HT1080 (cell line): ENCODE results near the gene FOXP1. TPM values are rescaled to one million over a fixed set of nuclear protein-coding genes. Genes with fewer than 3 reads are reported as not detected.

Experiments used
- DNase-seq: peaks from one replicate; pipeline ENCODE4 v3.0.0-alpha.2; 2015; ENCODE audit warnings: low read depth
- small RNA-seq: library from RNA; depleted of rRNA; stranded (forward); fragments of <200 nt; gene quantifications from one replicate; pipeline ENCODE3, GENCODE V24; 2014
- total RNA-seq: library from RNA; depleted of rRNA; stranded (reverse); fragments of >200 nt; shearing (Covaris generic); gene quantifications from 2 replicates; pipeline ENCODE4 v1.2.3, GENCODE V29; 2014; rRNA removed

Gene FOXP1
- total RNA-seq, 1 experiment from 2014 or later, result 65.9 TPM

DNA sequence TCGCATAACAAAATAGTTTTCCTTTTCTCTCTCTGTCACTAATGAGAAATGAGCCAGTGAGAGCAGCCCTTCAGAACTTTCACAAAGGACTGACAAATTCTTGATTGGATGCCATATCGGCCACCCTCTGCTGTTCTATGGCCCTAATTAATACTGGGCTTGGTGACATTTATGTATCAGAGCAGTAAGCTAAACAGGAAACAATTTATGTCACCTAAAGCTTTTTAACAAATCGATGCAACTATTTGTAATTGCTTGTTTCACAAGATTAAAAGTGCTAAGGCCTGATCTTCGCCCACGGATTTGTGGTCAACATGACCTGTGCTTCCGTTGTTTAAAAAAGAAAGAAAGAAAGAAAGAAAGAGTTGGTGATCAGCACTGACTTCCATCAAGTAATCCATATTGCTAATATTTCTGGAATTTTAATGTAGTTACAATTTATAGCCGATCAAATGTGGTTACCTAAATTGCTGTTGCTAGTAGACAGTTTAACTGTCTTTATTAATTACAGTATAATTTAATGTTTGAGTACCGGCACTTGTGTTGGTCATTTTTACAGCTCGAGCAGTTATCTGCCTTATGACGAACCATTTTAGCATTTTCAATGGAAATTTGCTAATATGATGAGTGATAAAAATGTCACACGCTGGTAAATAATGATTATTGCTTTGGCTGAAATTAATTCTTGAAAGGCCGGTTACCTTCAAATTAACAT is 631.3 kb downstream of the FOXP1 start:
- DNase-seq, result no peak

DNA sequence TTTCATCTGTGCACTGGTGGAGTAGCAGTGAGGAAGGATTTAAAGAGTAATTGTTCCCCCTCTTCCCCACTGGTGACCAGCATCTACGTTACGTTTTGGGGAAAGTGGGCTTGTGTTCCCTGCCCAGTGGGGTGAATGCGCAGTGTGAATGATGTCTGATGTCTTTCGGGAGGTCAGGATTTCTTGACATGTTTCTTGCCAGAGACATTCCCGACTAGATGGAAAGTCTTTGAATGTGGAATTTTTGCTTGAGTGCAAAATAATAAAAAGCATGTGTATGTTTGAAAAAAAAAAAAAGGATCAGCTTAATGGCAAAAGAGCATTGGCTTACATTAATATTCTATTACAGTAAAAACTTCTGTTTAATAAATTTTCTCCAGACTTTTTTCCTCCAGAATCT is 632.2 kb downstream of the FOXP1 start:
- no peak for DNase-seq

DNA sequence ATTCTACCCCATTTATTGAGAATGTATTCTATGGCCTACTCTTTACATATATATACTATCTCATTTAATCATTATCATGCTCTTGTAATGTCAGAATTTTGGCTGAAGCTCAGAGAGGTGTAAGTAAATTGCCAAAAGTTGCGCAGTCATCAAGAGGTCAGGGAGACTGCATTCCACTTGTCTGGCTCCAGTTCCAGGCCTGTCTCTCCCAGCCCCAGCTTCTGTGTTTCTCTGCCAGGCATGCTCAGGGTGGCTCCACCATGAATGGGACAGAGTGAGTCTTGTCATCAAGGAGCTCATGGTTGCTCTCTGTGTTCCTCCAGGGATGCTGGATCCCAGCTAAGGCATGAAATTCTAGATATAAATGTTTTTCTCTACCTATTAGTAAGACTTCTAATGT is 635.9 kb downstream of the FOXP1 start:
- no peak for DNase-seq

DNA sequence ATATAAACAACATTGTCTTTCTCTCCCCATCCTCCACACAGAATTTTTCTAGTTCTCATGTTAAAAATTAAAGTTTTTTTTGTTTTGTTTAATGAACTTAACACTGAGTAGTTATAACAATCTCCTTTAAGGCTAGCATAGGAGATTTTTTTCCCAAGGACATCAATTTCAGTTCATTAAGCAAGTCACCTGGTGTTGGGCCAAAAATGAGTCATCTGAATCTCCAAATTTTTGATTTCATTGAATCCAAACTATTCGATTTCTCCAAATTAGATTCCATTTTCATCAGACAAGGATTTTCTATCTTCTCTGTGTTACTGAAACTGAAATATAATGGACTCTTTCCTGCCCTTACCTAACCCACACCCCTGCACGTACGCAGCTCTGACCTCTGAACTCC is 639.6 kb downstream of the FOXP1 start:
- no peak for DNase-seq

DNA sequence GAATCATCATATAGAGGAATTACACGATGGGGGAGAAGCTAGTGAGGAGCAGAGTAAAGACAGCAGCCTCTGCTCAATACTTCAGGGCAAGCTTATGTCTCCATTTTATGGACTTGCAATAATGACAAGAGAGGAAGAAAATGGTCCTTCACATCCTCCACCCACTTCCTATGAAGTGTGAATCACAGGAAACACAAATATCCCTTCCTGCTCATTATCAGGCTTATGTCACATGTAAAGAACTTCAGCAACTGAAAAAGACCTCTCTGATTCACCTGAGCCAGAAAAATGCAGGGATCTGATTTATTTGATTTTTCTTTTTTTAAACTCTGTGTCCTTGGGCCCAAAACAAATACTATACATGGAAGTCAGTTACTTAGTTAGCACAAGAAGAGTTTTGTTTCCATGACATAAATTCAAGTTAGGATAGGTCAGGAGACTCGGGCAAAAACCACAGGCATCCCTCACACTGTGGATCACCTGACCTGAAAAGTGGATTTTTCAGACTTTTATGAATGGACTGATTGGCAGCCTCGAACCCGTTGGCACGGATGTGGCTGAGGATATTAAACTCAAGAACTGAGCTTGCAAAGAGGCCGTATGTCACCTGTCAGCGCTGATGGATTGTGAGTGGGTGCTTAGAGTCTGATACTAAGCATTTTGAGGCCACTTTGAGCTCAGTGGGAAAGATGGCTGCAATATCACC is 650.3 kb downstream of the FOXP1 start:
- DNase-seq, result peak; percentile 82

DNA sequence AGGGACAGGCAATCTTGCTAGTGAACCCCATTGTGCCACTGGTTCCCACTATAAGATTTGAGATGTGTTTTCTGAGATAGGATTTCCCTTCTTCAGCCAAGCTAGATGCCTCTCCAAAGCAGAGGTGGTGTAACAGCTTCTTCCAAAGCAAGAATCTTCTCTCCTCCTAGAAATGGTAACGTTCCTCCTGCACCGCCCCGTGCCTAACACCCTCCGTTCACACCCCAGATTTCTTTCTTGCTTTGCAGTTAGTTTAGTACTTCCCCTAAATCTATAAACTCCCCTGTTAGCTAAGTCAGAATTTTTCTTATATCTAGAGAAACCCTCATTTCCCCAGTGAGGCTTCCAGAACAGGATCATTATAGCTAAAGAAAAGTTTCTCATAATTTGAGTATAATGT is 653.5 kb downstream of the FOXP1 start:
- no peak for DNase-seq

DNA sequence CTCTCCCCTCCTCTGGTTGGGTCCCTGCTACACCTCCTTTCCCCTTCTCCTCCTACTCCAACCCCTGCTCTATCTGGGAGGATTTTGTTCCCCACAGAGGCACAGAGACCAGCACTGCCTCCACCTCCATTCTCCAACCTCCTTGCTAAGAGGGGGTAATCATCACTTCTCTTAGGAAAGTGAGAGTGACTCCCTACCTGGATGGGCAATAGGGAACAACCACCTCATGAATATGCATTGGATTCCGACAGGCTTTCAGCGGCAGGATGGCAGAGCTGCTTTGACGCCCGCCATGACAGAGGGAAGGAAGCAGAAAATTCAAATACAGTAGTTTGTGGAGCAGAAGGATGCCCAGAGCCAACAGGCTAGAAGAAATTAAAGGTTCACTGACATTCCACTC is 656.3 kb downstream of the FOXP1 start:
- no peak for DNase-seq

DNA sequence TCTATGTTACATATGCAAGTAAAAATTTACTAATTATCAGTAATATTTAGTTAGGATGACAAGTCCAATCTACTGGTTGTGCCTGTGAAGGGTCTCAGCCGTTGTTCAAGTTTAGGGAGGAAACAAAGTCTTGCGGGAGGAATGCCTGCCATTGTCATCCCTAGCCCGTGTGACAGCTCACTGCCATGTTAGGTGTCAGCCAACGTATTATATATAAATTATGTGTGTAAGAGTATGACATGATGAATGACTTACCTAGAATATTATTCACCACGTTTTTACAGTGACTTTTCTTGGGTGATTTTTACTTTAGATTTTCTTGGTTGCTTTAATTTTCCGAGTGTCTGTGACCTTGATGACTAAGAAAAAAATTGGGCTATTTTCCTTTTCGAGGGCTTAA is 656.7 kb downstream of the FOXP1 start:
- no peak for DNase-seq

DNA sequence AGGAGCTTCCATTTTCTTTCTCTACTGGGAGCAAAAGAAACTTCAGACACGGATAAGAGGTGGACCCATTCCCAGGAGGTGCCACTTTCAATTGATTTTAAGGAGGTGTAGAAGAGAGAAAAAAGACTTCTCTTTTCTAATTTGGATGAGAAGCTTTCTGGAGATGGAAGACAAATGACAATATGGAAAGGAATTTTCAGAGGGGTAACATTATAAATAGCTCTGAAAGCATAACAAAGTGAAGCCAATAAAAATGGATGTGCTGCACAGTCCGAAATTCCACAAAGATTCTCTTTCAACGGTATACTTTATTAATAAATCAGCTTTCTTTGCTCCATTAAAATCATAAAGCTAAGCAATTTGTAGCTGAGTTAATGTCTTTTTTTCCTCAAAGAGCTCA is 663.9 kb downstream of the FOXP1 start:
- DNase-seq, result no peak

DNA sequence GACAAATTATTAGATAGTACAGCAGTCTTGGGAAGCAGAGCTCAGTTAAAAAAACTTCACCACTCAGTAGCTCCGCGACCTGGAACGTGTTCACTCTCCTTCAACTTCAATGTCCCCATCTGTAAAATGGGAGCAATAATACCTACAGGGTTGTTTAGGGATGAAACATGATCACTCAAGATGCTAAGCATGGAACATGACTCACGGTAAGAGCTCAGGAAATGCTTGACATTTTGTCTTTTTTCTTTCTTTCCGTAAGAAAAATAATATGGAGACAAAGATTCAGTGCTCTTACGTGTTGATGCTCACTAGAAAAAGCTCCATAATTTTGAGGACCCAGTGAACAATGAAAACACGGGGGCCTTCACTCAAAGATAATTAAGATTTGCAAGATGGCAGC is 664.4 kb downstream of the FOXP1 start:
- DNase-seq, result peak; percentile 21

DNA sequence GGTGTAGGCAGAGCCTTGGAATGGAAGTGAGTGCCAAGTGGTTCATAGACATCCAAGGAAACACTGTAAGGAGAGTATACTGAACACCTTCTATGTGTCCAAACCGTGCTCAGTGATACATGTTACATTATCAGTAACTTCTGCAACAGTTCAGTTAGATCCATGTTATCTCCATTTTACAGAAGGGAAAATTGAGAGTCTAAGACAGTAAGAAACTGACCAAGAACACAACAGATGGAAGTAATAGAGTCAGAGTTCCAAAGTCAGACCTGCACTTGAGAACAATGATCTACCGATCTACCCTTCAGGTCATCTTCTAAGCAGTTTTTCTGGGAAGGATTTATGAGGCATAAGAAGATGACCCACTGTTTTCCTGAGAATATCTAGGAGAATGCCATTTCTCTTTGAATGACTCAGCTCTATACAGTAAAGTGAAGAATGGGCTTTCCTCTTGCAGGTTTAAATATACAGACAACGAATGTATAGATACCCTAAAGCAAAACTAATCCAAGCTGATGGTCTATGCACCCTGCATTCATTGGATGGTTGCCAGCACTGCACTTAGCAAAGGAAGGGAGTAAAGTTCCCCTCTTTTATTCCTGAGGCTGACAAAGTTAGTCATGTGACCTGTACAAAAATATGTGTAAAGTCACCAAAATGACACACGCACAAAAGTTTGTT is 667.0 kb downstream of the FOXP1 start:
- peak; percentile 5 for DNase-seq

DNA sequence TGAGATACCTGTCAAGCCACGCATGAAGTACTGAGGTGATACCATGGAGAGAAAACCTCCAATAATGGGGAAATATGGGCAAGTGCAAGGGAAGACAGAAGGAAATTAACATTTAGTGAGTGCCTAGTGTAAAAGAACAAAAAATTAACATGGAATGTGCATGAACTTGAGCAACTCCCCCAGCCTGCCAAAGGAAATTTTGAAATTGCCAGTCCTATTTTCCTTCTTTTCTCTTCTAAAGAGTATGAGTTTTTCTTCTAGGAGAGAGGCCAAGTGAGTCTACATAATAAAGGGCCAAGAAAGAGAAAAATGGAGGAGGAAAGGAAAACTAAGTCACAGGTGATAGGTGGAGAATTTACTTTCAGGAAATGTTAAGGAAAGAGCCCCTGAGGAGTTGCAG is 668.7 kb downstream of the FOXP1 start:
- DNase-seq, result no peak

DNA sequence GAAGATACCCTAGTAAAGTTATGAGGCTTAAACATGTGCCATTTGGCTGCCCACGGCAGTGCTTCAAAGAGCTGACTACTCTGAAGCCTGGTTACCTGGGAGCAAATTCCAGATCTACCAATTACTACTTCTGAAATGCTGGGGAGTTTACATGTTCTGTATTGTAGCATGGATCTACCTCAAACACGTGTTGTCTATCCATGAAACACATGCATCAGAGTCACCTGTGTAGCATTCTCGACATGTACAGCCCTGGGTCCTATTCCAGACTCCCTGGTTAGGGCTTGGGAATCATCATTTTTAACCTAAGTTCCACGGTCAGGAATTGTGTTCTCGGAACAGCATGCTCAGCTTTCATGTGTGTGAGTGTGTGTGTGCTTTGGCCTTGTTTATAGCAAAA is 671.8 kb downstream of the FOXP1 start:
- DNase-seq, result no peak

DNA sequence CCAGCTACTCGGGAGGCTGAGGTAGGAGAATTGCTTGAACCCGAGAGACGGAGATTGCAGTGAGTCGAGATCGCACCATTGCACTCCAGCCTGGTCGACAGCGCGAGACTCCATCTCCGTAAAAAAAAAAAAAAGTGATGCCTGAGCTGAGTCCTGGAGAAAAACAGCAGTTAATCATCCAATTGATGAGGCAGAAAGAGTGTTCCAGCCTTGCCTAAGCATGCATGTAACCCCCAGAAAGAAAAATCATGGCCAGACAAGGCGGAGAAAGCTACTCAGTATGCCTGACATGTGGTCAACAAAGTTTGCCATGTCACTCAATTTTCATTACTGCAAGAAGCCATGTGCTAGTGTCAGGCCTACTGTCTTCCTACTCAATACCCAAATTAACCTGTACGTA is 678.0 kb downstream of the FOXP1 start:
- no peak for DNase-seq

Small RNA genes within 50 kb of the gene (small RNA-seq; reads per million reads assigned to genes)
- not detected for gene MIR1284

Other genes starting within 250 kb of the FOXP1 start
- 0.37 and 0.63 TPM in 2 replicates for gene EIF4E3, start 141.7 kb upstream of the FOXP1 start, total RNA-seq
- not detected in 2 replicates for gene GPR27, start 170.1 kb upstream of the FOXP1 start, total RNA-seq
- not detected in 2 replicates for gene PROK2, start 201.4 kb upstream of the FOXP1 start, total RNA-seq